Mesothelial cell of epicardium (in vitro differentiated cells): ENCODE results near the gene ATF6B. TPM values are rescaled to one million over a fixed set of nuclear protein-coding genes. Genes with fewer than 3 reads are reported as not detected.
A peak's percentile ranks its signal among the peaks of the same experiment; 100 is the strongest.

Experiments used
- DNase-seq, 2 experiments: peaks; one replicate each; pipeline ENCODE4 v3.0.0; 2021; ENCODE audit warnings: low spot score in 2 of 2; ENCODE audit not compliant: unreplicated experiment in 2 of 2
- H3K27ac Mint-ChIP-seq: 2 replicates; pipeline ENCODE4 v1.8.0; 2021; ENCODE audit warnings: mixed read lengths
- H3K27me3 Mint-ChIP-seq: 2 replicates; pipeline ENCODE4 v1.8.0; 2021; ENCODE audit warnings: low read depth, mixed read lengths
- H3K36me3 Mint-ChIP-seq: 2 replicates; pipeline ENCODE4 v1.8.0; 2021; ENCODE audit warnings: mixed read lengths
- H3K4me1 Mint-ChIP-seq: 2 replicates; pipeline ENCODE4 v1.8.0; 2021; ENCODE audit warnings: mixed read lengths
- H3K4me3 Mint-ChIP-seq: 2 replicates; pipeline ENCODE4 v1.8.0; 2021; ENCODE audit warnings: mild to moderate bottlenecking, moderate library complexity, mixed read lengths
- H3K9me3 Mint-ChIP-seq: 2 replicates; pipeline ENCODE4 v1.8.0; 2021; ENCODE audit warnings: mixed read lengths
- CTCF ChIP-seq: fragments of 200-600 bp; sonication (generic); IDR thresholded peaks from one replicate; pipeline ENCODE4 v1.5.0; 2021; ENCODE audit warnings: antibody characterized with exemption; ENCODE audit not compliant: unreplicated experiment
- total RNA-seq: library from RNA; stranded (reverse); gene quantifications from 3 replicates; pipeline ENCODE4 v1.2.1, GENCODE V29; 2021

The ATF6B gene
- total RNA-seq, 1 donor from 2014 or later = 96.3 TPM

- Mint-ChIP-seq H3K4me1 (peaks cover 52% of the 10 kb centered on the region), H3K27ac (peak overlapping the region; percentile 23), H3K9me3 (no peaks in the 10 kb centered on the region), H3K27me3 (no peaks in the 10 kb centered on the region), H3K36me3 (peaks cover 11% of the 10 kb centered on the region), H3K4me3 (peak overlapping the region; percentile 92)
- no peak for DNase-seq
- no peak for TF ChIP-seq CTCF
These were observed 46.4 kb upstream of the ATF6B start for GRCh38 chr6:32174416-32174815.

GRCh38 chr6:32173051-32173727 is 45.1 kb upstream of the ATF6B start:
- TF ChIP-seq CTCF = no peak
- no peaks in the 10 kb centered on the region for H3K27me3 Mint-ChIP-seq
- peak overlapping the region; percentile 23 for H3K27ac Mint-ChIP-seq
- peaks cover 19% of the 10 kb centered on the region for H3K36me3 Mint-ChIP-seq
- DNase-seq = no peak
- peaks cover 46% of the 10 kb centered on the region for H3K4me1 Mint-ChIP-seq
- H3K9me3 Mint-ChIP-seq = no peaks in the 10 kb centered on the region
- H3K4me3 Mint-ChIP-seq = no peak overlapping the region

- no peak for DNase-seq
- Mint-ChIP-seq H3K4me3 (no peak overlapping the region), H3K27ac (no peak overlapping the region), H3K4me1 (peaks cover 31% of the 10 kb centered on the region), H3K27me3 (no peaks in the 10 kb centered on the region), H3K36me3 (peaks cover 25% of the 10 kb centered on the region), H3K9me3 (no peaks in the 10 kb centered on the region)
- TF ChIP-seq CTCF = no peak
These were observed 43.2 kb upstream of the ATF6B start for GRCh38 chr6:32171234-32171633.

DNA sequence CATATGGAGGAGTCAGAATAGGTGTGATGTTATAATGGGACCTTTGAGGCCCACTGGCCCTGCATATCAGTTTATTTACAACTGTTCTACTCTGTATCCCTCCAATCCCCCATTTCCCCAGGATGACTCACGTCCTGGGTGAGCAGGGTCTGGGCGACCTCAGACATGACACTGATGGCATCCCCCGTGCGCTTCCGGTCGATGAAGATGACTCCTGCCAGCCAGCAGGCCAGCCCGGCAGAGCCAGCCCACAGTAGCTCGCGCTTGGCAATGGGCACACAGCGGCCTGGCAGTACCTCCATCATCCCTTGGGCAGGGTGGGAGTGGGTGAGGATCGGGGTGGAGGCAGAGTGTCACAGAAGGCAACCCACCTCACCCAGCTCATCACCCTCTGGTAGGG is 42.2 kb upstream of the ATF6B start:
- Mint-ChIP-seq H3K36me3 (peaks cover 31% of the 10 kb centered on the region), H3K27me3 (no peaks in the 10 kb centered on the region), H3K9me3 (no peaks in the 10 kb centered on the region), H3K27ac (no peak overlapping the region), H3K4me3 (no peak overlapping the region), H3K4me1 (peaks cover 28% of the 10 kb centered on the region)
- DNase-seq = no peak
- TF ChIP-seq CTCF = no peak

DNA sequence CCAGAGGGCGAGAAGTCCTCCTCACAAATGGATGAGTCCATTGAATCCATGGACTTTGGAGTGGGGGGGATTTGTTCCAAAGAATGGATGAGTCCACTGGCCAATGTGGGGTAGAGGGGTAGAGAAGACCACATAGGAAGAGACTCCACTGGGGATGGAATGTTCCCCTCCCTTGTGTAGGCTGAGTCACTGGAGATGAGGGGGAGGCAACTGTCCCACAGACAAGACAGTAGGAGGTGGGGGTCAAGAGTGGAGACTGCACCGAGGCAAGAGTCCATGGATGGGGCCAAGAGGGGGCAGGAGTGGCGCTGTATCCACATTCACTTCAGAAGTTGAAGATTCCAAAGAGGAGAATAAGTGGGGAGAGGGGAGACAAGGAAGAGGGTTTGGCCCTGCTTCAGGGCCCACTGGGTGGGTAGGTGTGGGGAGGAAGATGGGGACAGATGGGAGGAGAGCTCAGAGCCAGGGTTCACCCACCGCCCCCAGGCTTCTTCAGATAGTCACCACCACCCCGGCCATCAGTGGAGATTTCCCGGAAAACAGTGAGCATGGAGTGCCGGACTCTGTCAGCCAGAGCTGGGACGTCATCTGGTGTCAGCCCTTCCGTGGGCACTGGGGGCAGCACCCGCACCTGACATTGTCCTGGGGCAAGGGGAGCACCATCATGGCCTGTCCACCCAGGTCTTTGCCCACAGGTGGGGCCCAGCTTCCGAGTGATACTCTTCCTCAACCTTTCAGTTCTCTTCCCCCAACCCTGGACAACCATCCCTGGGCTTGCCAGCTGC is 41.0 kb upstream of the ATF6B start:
- H3K27ac Mint-ChIP-seq = peak overlapping the region; percentile 8
- no peak for DNase-seq
- H3K27me3 Mint-ChIP-seq = no peaks in the 10 kb centered on the region
- no peak for TF ChIP-seq CTCF
- no peaks in the 10 kb centered on the region for H3K9me3 Mint-ChIP-seq
- no peak overlapping the region for H3K4me3 Mint-ChIP-seq
- H3K4me1 Mint-ChIP-seq = peaks cover 19% of the 10 kb centered on the region
- H3K36me3 Mint-ChIP-seq = peaks cover 37% of the 10 kb centered on the region
